ENCODE data around the gene SAYSD1.

SAYSD1 gene

GRCh38 chr6:39058471-39059147 lies 56.4 kb downstream of the SAYSD1 start:
- DNase-seq (ENCODE audit: low spot score), result no peak

- DNase-seq (ENCODE audit: low spot score), result no peak
These were observed 57.5 kb downstream of the SAYSD1 start for GRCh38 chr6:39057251-39058155.

- DNase-seq (ENCODE audit: low spot score), result no peak
These were observed 58.3 kb downstream of the SAYSD1 start for GRCh38 chr6:39056681-39057080.

GRCh38 chr6:39056191-39056590 lies 58.8 kb downstream of the SAYSD1 start:
- DNase-seq (ENCODE audit: low spot score), result no peak

GRCh38 chr6:39055661-39056060 lies 59.3 kb downstream of the SAYSD1 start:
- no peak for DNase-seq (ENCODE audit: low spot score)

GRCh38 chr6:39054577-39055142 lies 60.3 kb downstream of the SAYSD1 start:
- DNase-seq (ENCODE audit: low spot score), result no peak

Measured in kidney capillary endothelial cell (primary cell).